Caco-2 (cell line): ENCODE data around the gene KLHL11. TPM values are rescaled to one million over a fixed set of nuclear protein-coding genes. Genes with fewer than 3 reads are reported as not detected.

Experiments
- BruUV-seq: library from RNA; stranded (reverse); fragments of 400-500 nt; replicated peaks from 2 replicates; lab custom pipeline; 2021; lab: Mats Ljungman, UMichigan
- CTCF ChIA-PET: fragments of 300-600 bp; sonication (Branson Sonifier 250); formaldehyde crosslinking; loops from one replicate; lab custom pipeline; 2022; ENCODE audit warnings: antibody characterized with exemption; lab: Charles Lee
- POLR2A ChIA-PET: fragments of 300-600 bp; sonication (Branson Sonifier 250); formaldehyde crosslinking; loops from one replicate; lab custom pipeline; 2022; ENCODE audit warnings: antibody characterized with exemption; lab: Charles Lee
- DNase-seq, 2 experiments: peaks; one replicate each; pipeline versions ENCODE4 v3.0.0 to v3.0.0-alpha.2; 2020 to 2022
- H3K27me3 ChIP-seq: replicated peaks from 2 replicates; pipeline ENCODE4 v1.6.0; 2011; ENCODE audit warnings: low read length; ENCODE audit not compliant: control insufficient read depth, insufficient read depth
- H3K36me3 ChIP-seq: 2 replicates; pipeline ENCODE4 v1.5.1; 2011; ENCODE audit warnings: low read length; ENCODE audit not compliant: control insufficient read depth, insufficient read depth
- H3K4me1 ChIP-seq: fragments of 250-450 bp; sonication (Bioruptor Pico); 2 replicates; pipeline ENCODE4 v1.5.1; 2020; ENCODE audit warnings: mild to moderate bottlenecking
- H3K4me3 ChIP-seq: 2 replicates; pipeline ENCODE4 v1.5.1; 2011; ENCODE audit warnings: low read depth, mild to moderate bottlenecking, control low read depth, low read length
- H3K9me3 ChIP-seq: fragments of 250-450 bp; sonication (Bioruptor Pico); 2 replicates; pipeline ENCODE4 v1.5.1; 2020; ENCODE audit warnings: mild to moderate bottlenecking, moderate library complexity
- H3K27ac Mint-ChIP-seq: one replicate; pipeline ENCODE4 v1.8.0; 2022; ENCODE audit warnings: mixed read lengths; ENCODE audit not compliant: unreplicated experiment
- H3K27me3 Mint-ChIP-seq: one replicate; pipeline ENCODE4 v1.8.0; 2022; ENCODE audit warnings: mixed read lengths; ENCODE audit not compliant: insufficient read depth, unreplicated experiment
- H3K36me3 Mint-ChIP-seq: one replicate; pipeline ENCODE4 v1.8.0; 2022; ENCODE audit warnings: mild to moderate bottlenecking, mixed read lengths; ENCODE audit not compliant: insufficient read depth, unreplicated experiment
- H3K4me1 Mint-ChIP-seq: one replicate; pipeline ENCODE4 v1.8.0; 2022; ENCODE audit warnings: low read depth, mixed read lengths; ENCODE audit not compliant: unreplicated experiment
- H3K4me3 Mint-ChIP-seq: one replicate; pipeline ENCODE4 v1.8.0; 2022; ENCODE audit warnings: mild to moderate bottlenecking, moderate library complexity, mixed read lengths; ENCODE audit not compliant: unreplicated experiment
- H3K9me3 Mint-ChIP-seq: one replicate; pipeline ENCODE4 v1.8.0; 2022; ENCODE audit warnings: mixed read lengths; ENCODE audit not compliant: unreplicated experiment
- intact Hi-C: fragments of 100-400 bp; cut with micrococcal nuclease; formaldehyde crosslinking; loops from one replicate; pipeline ENCODE4 v1.10.0; 2022; ENCODE audit not compliant: unreplicated experiment
- total RNA-seq: library from RNA; stranded (reverse); gene quantifications from 2 replicates; pipeline ENCODE4 v1.2.3, GENCODE V29; 2022
- TF ChIP-seq, protein P1 (sequence below), 2 experiments: fragments of 200-600 bp in 1 of 2; IDR thresholded peaks; 1 replicate in 1 of 2; 2 replicates in 1 of 2; pipeline versions ENCODE4 v1.5.1 to v1.8.0; 2011 to 2022; ENCODE audit warnings: antibody characterized with exemption in 1 of 2, control low read depth in 1 of 2, inconsistent platforms in 1 of 2, low read depth in 1 of 2, low read length in 1 of 2, mild to moderate bottlenecking in 1 of 2, moderate library complexity in 1 of 2; ENCODE audit not compliant: insufficient read depth in 1 of 2, severe bottlenecking in 1 of 2, unreplicated experiment in 1 of 2

Gene KLHL11
- total RNA-seq, 1 experiment from 2014 or later: 22.2 TPM

DNA sequence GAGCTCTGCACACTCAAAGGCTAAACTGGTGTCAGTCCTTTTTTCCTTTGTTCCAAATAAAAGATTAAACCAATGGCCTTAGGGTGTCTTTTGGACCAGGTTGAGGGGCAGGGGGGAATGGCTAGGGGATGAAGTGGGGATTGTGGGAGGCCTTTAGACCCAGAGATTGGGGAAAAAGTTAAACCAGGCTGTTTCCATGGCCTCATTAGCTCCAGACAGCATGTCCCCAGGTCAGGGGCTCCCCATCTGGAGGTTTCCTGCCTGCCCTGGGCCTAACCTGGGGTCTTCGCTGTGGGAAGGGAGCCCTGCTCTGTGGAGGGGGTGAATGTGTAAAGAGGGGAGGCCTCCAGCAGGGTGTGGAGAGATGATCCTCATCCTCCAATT, 42.1 kb downstream of the KLHL11 start:
- intact Hi-C loops: no loop called here
- DNase-seq: no peak
- no TSS peak for BruUV-seq
- no peaks in the 10 kb centered on the region for H3K9me3 Mint-ChIP-seq
- H3K27me3 Mint-ChIP-seq: no peaks in the 10 kb centered on the region
- POLR2A ChIA-PET: interaction anchor here (0.6 to 1.5 kb wide), 2 partner anchors 22 to 37 kb away, joined by 3 to 5 read pairs; no protein-coding TSS in a partner anchor
- CTCF ChIA-PET: no interaction called here
- H3K4me3 Mint-ChIP-seq: no peak overlapping the region
- peaks cover 61% of the 10 kb centered on the region for H3K36me3 Mint-ChIP-seq
- TF ChIP-seq, protein P1, sequence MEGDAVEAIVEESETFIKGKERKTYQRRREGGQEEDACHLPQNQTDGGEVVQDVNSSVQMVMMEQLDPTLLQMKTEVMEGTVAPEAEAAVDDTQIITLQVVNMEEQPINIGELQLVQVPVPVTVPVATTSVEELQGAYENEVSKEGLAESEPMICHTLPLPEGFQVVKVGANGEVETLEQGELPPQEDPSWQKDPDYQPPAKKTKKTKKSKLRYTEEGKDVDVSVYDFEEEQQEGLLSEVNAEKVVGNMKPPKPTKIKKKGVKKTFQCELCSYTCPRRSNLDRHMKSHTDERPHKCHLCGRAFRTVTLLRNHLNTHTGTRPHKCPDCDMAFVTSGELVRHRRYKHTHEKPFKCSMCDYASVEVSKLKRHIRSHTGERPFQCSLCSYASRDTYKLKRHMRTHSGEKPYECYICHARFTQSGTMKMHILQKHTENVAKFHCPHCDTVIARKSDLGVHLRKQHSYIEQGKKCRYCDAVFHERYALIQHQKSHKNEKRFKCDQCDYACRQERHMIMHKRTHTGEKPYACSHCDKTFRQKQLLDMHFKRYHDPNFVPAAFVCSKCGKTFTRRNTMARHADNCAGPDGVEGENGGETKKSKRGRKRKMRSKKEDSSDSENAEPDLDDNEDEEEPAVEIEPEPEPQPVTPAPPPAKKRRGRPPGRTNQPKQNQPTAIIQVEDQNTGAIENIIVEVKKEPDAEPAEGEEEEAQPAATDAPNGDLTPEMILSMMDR (IDR thresholded peaks at IDR 0.05; ENCODE audit: insufficient read depth in 1 of 2, low read depth in 1 of 2, low read length in 1 of 2, severe bottlenecking in 1 of 2, unreplicated experiment in 1 of 2): no peak
- peaks cover 1% of the 10 kb centered on the region for H3K36me3 ChIP-seq
- no peaks in the 10 kb centered on the region for H3K4me1 ChIP-seq
- no peaks in the 10 kb centered on the region for H3K9me3 ChIP-seq
- no peaks in the 10 kb centered on the region for H3K27me3 ChIP-seq
- H3K4me1 Mint-ChIP-seq: no peaks in the 10 kb centered on the region
- no peak overlapping the region for H3K4me3 ChIP-seq
- H3K27ac Mint-ChIP-seq: peak overlapping the region; percentile 67

DNA sequence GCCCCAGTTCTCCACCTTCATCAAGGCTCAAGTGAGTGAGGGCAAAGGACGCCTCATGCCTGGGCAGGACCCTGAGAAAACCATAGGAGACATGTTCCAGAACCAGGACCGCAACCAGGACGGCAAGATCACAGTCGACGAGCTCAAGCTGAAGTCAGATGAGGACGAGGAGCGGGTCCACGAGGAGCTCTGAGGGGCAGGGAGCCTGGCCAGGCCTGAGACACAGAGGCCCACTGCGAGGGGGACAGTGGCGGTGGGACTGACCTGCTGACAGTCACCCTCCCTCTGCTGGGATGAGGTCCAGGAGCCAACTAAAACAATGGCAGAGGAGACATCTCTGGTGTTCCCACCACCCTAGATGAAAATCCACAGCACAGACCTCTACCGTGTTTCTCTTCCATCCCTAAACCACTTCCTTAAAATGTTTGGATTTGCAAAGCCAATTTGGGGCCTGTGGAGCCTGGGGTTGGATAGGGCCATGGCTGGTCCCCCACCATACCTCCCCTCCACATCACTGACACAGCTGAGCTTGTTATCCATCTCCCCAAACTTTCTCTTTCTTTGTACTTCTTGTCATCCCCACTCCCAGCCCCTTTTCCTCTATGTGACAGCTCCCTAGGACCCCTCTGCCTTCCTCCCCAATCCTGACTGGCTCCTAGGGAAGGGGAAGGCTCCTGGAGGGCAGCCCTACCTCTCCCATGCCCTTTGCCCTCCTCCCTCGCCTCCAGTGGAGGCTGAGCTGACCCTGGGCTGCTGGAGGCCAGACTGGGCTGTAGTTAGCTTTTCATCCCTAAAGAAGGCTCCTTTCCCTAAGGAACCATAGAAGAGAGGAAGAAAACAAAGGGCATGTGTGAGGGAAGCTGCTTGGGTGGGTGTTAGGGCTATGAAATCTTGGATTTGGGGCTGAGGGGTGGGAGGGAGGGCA, 42.7 kb downstream of the KLHL11 start:
- Mint-ChIP-seq H3K4me3 (no peak overlapping the region), H3K36me3 (peaks cover 63% of the 10 kb centered on the region), H3K27me3 (no peaks in the 10 kb centered on the region), H3K27ac (peak overlapping the region; percentile 67), H3K9me3 (no peaks in the 10 kb centered on the region), H3K4me1 (no peaks in the 10 kb centered on the region)
- TF ChIP-seq, protein P1 (IDR thresholded peaks at IDR 0.05; ENCODE audit: insufficient read depth in 1 of 2, low read depth in 1 of 2, low read length in 1 of 2, severe bottlenecking in 1 of 2, unreplicated experiment in 1 of 2): no peak
- H3K4me3 ChIP-seq: no peak overlapping the region
- intact Hi-C loops: no loop called here
- H3K9me3 ChIP-seq: no peaks in the 10 kb centered on the region
- no peak for DNase-seq
- ChIA-PET POLR2A (interaction anchor here (0.5 kb wide), 1 partner anchor 13 kb away, joined by 4 read pairs; no protein-coding TSS in a partner anchor), CTCF (interaction anchor here (0.6 kb wide), 2 partner anchors 110 to 1465 kb away, joined by 3 to 4 read pairs; no protein-coding TSS in a partner anchor)
- H3K4me1 ChIP-seq: no peaks in the 10 kb centered on the region
- peaks cover 1% of the 10 kb centered on the region for H3K36me3 ChIP-seq
- H3K27me3 ChIP-seq: no peaks in the 10 kb centered on the region
- TSS peak; percentile 52 for BruUV-seq

DNA sequence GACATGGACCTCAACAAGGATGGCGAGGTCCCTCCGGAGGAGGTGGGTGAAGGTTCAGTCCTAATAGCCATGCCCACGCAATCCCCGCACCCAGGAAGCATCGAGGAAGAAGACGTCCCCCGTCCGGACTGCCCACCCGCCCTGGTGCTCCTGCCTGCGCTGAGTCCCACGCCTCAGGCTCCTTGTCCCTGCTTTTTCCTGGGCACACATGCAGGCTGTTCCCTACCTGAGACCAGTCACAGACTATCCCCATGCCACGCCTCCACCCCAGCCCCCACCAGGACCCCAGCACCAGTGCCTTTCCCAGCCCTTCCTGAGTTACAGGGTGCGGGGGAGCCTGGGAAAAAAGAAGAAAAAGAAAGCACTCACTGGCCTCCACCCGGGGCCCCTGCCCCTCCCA, 43.4 kb downstream of the KLHL11 start:
- Histone ChIP-seq H3K27me3 (no peaks in the 10 kb centered on the region), H3K9me3 (no peaks in the 10 kb centered on the region), H3K36me3 (peaks cover 1% of the 10 kb centered on the region), H3K4me3 (no peak overlapping the region), H3K4me1 (no peaks in the 10 kb centered on the region)
- ChIA-PET CTCF (no interaction called here), POLR2A (no interaction called here)
- peak overlapping the region; percentile 67 for H3K27ac Mint-ChIP-seq
- TF ChIP-seq, protein P1 (IDR thresholded peaks at IDR 0.05; ENCODE audit: insufficient read depth in 1 of 2, low read depth in 1 of 2, low read length in 1 of 2, severe bottlenecking in 1 of 2, unreplicated experiment in 1 of 2): no peak
- no peak for DNase-seq
- intact Hi-C loops: no loop called here
- H3K36me3 Mint-ChIP-seq: peaks cover 61% of the 10 kb centered on the region
- no TSS peak for BruUV-seq
- no peaks in the 10 kb centered on the region for H3K9me3 Mint-ChIP-seq
- no peaks in the 10 kb centered on the region for H3K27me3 Mint-ChIP-seq
- no peaks in the 10 kb centered on the region for H3K4me1 Mint-ChIP-seq
- H3K4me3 Mint-ChIP-seq: no peak overlapping the region
